GM10248 (cell line): ENCODE data around the gene KRTAP21-3.

Experiments used
- CTCF ChIA-PET: fragments of 300-600 bp; sonication (Branson Sonifier 250); formaldehyde crosslinking; extraction: SDS; loops from one replicate; lab custom pipeline; 2021; ENCODE audit warnings: antibody characterized with exemption; lab: Yijun Ruan, JAX
- POLR2A ChIA-PET: fragments of 350-650 bp; sonication (Branson Sonifier 250); formaldehyde crosslinking; extraction: SDS; loops from one replicate; lab custom pipeline; 2020; ENCODE audit warnings: antibody characterized with exemption; lab: Yijun Ruan, JAX
- DNase-seq: peaks from one replicate; pipeline ENCODE4 v3.0.0; 2012; ENCODE audit errors: extremely low spot score
- TF ChIP-seq, protein P1 (sequence below): IDR thresholded peaks from 2 replicates; pipeline ENCODE4 v1.5.1; 2012; ENCODE audit warnings: mild to moderate bottlenecking, low read depth; ENCODE audit errors: extremely low read depth, missing control alignments, control extremely low read depth

KRTAP21-3 gene

DNA sequence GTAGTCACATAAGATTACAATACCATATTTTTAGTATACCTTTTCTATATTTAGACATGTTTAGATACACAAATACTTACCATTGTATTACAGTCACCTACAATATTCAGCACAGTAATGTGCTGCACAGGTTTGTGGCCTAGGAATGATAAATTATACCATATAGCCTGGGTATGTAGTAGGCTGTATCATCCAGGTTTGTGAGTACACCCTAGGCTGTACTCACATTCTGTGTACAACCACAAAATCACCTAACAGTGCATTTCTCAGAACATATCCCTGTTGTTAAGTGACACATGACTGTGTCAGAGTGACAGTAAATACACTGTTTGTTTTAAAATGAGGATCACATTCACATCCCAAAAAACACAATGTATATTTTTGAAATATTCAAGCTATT, 11.2 kb downstream of the KRTAP21-3 start:
- POLR2A ChIA-PET, result no interaction called here
- DNase-seq, result no peak
- TF ChIP-seq, protein P1, sequence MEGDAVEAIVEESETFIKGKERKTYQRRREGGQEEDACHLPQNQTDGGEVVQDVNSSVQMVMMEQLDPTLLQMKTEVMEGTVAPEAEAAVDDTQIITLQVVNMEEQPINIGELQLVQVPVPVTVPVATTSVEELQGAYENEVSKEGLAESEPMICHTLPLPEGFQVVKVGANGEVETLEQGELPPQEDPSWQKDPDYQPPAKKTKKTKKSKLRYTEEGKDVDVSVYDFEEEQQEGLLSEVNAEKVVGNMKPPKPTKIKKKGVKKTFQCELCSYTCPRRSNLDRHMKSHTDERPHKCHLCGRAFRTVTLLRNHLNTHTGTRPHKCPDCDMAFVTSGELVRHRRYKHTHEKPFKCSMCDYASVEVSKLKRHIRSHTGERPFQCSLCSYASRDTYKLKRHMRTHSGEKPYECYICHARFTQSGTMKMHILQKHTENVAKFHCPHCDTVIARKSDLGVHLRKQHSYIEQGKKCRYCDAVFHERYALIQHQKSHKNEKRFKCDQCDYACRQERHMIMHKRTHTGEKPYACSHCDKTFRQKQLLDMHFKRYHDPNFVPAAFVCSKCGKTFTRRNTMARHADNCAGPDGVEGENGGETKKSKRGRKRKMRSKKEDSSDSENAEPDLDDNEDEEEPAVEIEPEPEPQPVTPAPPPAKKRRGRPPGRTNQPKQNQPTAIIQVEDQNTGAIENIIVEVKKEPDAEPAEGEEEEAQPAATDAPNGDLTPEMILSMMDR, result no peak
- CTCF ChIA-PET, result no interaction called here

DNA sequence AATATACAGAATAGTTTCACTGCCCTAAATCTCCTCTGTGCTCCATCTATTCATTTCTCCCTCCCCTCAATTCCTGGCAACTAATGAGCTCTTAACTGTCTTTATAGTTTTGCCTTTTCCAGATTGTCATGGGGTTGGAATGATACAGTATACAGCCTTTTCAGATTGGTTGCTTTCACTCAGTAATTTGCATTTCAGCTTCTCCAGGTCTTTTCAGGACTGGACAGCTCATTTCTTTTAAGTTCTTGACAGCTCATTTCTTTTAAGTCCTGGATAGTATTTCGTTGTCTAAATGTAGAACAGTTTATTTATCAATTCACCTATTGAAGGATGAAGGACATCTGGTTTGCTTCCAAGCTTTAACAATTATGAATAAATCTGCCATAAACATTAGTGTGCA, 22.6 kb downstream of the KRTAP21-3 start:
- POLR2A ChIA-PET, result no interaction called here
- TF ChIP-seq, protein P1, result no peak
- no peak for DNase-seq
- CTCF ChIA-PET, result no interaction called here

DNA sequence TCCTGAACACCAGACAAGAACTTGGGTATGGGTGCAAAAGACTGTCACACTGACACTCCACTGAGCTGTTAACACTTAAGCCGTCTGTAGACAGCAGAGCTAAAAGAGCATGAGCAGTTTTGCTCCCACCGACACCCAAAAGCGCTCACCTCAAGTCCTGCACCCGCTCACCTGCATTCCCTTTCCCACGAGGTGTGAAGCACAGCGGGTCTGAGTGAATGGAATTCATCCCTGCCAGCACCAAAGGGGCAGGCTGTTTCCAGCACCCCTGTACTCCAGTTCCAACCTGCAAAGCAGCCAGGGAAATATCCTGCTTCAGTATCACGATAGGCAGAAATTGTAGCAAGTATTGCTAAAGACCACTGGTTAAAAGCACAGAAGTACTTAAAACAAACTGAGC, 28.8 kb downstream of the KRTAP21-3 start:
- DNase-seq, result no peak
- POLR2A ChIA-PET, result no interaction called here
- TF ChIP-seq, protein P1, result no peak
- CTCF ChIA-PET, result no interaction called here

DNA sequence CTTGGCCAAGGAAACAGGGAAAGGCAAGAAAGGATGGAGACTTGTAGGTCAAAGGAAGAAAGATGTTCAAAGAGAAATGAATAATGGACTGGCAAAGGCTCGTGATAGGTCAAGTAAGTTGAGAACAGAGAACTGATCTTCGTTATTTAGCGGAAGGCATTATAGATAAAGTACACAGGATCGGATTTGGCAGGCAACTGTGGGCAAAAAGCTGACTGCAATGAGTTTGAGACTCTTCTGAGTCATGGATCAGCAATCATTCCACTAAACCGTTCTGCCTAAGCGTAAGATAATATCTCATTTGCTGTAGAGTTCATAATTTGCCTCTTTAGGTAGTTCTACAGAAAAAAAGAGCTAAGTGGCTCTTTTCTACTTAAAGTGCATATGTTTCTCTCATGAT, 34.1 kb downstream of the KRTAP21-3 start:
- POLR2A ChIA-PET, result no interaction called here
- no peak for DNase-seq
- CTCF ChIA-PET, result interaction anchor here (1.3 kb wide), 1 partner anchor 10 kb away, joined by 4 read pairs; no protein-coding TSS in a partner anchor
- TF ChIP-seq, protein P1, result no peak

DNA sequence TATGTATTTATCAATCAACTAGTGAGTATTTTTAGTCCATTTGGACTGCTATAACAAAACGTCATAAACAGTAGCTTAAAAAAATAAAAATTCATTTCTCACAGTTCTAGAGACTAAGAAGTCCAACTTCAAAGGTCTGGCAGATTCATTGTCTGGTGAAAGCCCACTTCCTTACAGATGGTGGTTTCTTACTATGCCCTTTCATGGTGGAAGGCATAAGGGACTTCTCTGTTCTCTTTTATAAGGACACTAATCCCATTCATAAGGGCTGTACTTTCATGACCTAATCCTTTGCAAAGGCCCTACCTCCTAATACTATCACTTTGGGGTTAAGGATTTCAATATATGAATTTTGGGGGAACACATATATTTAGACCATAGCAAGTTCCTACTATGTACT, 38.0 kb downstream of the KRTAP21-3 start:
- no peak for DNase-seq
- TF ChIP-seq, protein P1, result no peak
- POLR2A ChIA-PET, result no interaction called here
- CTCF ChIA-PET, result no interaction called here

DNA sequence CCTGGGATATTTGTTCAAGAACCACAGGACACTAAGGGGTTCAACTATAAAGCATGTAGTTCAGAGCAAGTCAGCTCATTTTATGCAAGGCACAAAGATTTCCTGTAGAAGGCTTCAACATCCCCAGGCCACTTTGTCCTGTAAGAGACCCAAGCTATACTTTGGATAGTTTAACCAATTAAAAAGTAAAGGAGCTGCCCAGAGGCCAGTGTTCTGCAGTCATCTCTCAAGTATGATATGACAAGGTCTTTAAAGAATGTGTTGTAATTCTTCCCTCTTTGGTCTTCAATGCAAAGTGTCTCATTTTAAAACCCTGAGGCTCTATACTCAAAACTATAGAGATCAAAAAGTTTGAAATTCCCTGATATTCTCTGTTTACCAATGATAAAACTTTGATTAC, 41.8 kb downstream of the KRTAP21-3 start:
- ChIA-PET CTCF (no interaction called here), POLR2A (no interaction called here)
- TF ChIP-seq, protein P1, result no peak
- no peak for DNase-seq

DNA sequence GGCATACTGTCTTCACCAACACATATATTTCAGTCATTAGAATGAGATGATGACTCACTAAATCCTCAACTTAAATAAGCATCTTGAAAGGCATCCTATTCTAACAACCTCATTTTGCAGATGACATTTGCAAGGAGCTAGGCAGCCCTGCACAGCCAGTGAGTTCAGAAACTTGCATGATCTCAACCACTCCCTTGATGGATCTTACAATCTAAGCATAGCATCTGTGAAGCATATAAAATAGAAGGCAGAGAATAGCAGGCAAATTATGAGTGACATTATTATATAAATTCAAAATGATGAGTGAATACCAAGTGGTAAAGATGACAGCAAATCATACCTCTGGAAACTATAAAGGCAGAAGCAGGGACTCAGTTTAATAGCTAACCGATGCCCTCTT, 44.3 kb downstream of the KRTAP21-3 start:
- CTCF ChIA-PET, result interaction anchor here (1.2 kb wide), 1 partner anchor 11 kb away, joined by 4 read pairs; no protein-coding TSS in a partner anchor
- POLR2A ChIA-PET, result no interaction called here
- DNase-seq, result no peak
- TF ChIP-seq, protein P1, result no peak
